Uterus (tissue), 4 donors: ENCODE data around the gene KIF2A. TPM values are rescaled to one million over a fixed set of nuclear protein-coding genes. Genes with fewer than 3 reads are reported as not detected.

Experiments
- DNase-seq, 2 donors: peaks; one replicate each; pipeline ENCODE4 v3.0.0-alpha.2; 2019 to 2020
- H3K27ac ChIP-seq, 2 donors: fragments of 200-600 bp; sonication (generic); 1 replicate in 1 of 2; 2 replicates in 1 of 2; pipeline ENCODE4 v1.5.1; 2016 to 2018
- H3K27me3 ChIP-seq, 2 donors: fragments of 200-600 bp; sonication (generic); one replicate each; pipeline ENCODE4 v1.5.1; 2018 to 2019; ENCODE audit warnings: control low read depth in 1 of 2
- H3K36me3 ChIP-seq, 2 donors: fragments of 200-600 bp; sonication (generic); one replicate each; pipeline ENCODE4 v1.5.1; 2019; ENCODE audit warnings: control low read depth in 1 of 2
- H3K4me1 ChIP-seq, 2 donors: fragments of 200-600 bp; sonication (generic); one replicate each; pipeline ENCODE4 v1.5.1; 2018 to 2019; ENCODE audit warnings: control low read depth in 1 of 2
- H3K4me3 ChIP-seq, 2 donors: fragments of 200-600 bp; sonication (generic); 1 replicate in 1 of 2; 2 replicates in 1 of 2; pipeline ENCODE4 v1.5.1; 2018 to 2019; ENCODE audit warnings: mild to moderate bottlenecking in 1 of 2
- H3K9me3 ChIP-seq, 2 donors: fragments of 200-600 bp; sonication (generic); one replicate each; pipeline ENCODE4 v1.5.1; 2019; ENCODE audit warnings: control low read depth in 1 of 2
- POLR2A ChIP-seq, 2 donors: fragments of 450-650 bp; IDR thresholded peaks; one replicate each; pipeline ENCODE4 v1.6.1; 2016; ENCODE audit warnings: antibody characterized with exemption in 2 of 2, mild to moderate bottlenecking in 1 of 2, moderate library complexity in 1 of 2
- intact Hi-C: fragments of 100-400 bp; cut with DNase I; formaldehyde crosslinking; loops from one replicate; pipeline ENCODE4 v1.15.1; 2023; ENCODE audit warnings: low total_unique reads
- total RNA-seq, 4 donors: library from RNA; depleted of rRNA in 3 of 4; stranded (reverse); fragments of >200 nt in 3 of 4; gene quantifications; one replicate each; pipeline versions ENCODE4 v1.1.0 to v1.2.4, GENCODE V29; 2014 to 2023
- TF ChIP-seq, protein P1 (sequence below), 4 experiments: fragments of 200-600 bp in 2 of 4; fragments of 450-650 bp in 2 of 4; sonication (generic) in 2 of 4; IDR thresholded peaks; one replicate each; pipeline ENCODE4 v1.5.1; 2016 to 2019; ENCODE audit warnings: antibody characterized with exemption in 4 of 4, mild to moderate bottlenecking in 2 of 4, moderate library complexity in 1 of 4
- donor health status: DM: yes; HTN: yes; CAD: no.

Gene KIF2A
- total RNA-seq, 4 donors from 2014 or later, result 32.8 to 116 (median 39.4) TPM

DNA sequence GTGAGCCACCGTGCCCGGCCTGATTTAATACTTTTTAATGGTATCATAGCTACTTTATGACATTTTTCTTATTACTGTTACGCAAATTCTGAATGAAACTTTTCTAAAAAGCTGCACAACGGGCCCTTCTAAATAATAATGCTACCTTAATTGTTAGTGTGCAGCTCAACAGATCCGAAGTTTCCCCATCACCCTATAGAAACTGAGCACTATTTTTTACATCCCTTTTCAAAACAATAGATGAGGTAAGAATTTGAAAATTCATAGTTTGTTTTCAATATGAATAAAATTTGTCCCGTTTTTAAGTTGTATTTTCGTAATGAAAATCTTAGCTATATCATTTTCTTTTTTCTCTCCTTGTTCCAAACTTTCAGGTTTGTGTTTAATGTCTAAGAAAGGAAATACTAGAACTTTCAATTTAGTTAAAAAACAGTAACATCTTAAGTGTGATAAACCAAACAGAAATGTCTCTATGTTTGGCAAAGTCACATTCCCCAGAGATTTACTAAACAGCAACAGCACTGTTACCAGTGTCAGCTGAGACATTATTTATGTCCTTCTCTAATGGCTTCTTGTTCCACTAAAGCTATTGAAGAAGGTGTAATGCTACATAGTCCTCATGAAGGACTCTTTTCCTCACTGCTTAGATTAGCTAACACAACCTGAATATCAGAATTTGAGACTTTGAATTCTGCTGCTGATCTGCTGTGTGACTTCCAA, 22.9 kb downstream of the KIF2A start:
- no peak overlapping the region for H3K27ac ChIP-seq
- no peaks in the 10 kb centered on the region for H3K9me3 ChIP-seq
- no peaks in the 10 kb centered on the region for H3K27me3 ChIP-seq
- TF ChIP-seq POLR2A (IDR thresholded peaks at IDR 0.05), result no peak
- no peaks in the 10 kb centered on the region for H3K4me1 ChIP-seq
- intact Hi-C loops, result no loop called here
- no peak overlapping the region for H3K4me3 ChIP-seq
- H3K36me3 ChIP-seq, result no peaks in the 10 kb centered on the region
- DNase-seq, result no peak

DNA sequence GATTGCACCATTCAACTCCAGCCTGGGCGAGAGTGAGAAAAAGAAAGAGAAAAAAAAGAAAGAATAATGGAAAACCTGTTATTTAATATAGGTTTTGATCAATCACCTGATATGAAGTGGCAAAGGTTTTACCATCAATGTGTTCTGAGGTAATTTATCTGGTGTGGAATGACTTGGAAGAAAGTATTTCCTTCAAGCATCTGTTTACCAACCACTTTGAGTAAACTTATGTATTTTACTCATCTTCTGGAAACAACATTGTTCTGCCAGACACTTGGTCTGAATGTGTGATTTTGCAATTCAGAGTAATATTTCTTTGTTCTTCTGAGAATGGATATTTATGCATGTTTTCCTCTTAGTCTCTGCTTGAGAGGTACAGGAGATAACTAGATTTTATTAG, 24.3 kb downstream of the KIF2A start:
- Histone ChIP-seq H3K4me1 (no peaks in the 10 kb centered on the region), H3K36me3 (no peaks in the 10 kb centered on the region), H3K4me3 (no peak overlapping the region), H3K9me3 (no peaks in the 10 kb centered on the region), H3K27me3 (no peaks in the 10 kb centered on the region), H3K27ac (no peak overlapping the region)
- DNase-seq, result no peak
- intact Hi-C loops, result no loop called here
- no peak for TF ChIP-seq POLR2A (IDR thresholded peaks at IDR 0.05)
- TF ChIP-seq, protein P1, sequence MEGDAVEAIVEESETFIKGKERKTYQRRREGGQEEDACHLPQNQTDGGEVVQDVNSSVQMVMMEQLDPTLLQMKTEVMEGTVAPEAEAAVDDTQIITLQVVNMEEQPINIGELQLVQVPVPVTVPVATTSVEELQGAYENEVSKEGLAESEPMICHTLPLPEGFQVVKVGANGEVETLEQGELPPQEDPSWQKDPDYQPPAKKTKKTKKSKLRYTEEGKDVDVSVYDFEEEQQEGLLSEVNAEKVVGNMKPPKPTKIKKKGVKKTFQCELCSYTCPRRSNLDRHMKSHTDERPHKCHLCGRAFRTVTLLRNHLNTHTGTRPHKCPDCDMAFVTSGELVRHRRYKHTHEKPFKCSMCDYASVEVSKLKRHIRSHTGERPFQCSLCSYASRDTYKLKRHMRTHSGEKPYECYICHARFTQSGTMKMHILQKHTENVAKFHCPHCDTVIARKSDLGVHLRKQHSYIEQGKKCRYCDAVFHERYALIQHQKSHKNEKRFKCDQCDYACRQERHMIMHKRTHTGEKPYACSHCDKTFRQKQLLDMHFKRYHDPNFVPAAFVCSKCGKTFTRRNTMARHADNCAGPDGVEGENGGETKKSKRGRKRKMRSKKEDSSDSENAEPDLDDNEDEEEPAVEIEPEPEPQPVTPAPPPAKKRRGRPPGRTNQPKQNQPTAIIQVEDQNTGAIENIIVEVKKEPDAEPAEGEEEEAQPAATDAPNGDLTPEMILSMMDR (IDR thresholded peaks at IDR 0.05), result no peak

DNA sequence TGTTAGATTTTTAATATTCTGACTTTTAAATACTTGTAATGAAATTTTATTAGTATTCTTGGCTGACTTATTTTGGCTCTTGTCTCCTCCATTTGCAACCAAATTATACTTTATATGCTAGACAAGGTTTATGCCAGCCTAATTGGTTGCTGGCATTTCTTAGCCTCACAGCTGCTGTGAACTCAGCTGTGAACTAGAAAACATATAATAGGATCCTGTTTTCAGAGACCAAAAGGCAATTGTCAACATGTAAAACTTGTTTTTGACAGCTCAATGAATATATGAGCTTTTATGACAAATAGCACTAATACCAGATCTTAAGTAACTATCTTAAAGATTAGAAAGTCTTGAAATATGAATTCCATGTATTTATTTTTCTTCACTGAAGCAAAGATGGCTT, 25.9 kb downstream of the KIF2A start:
- H3K9me3 ChIP-seq, result no peaks in the 10 kb centered on the region
- intact Hi-C loops, result no loop called here
- DNase-seq, result no peak
- TF ChIP-seq, protein P1 (IDR thresholded peaks at IDR 0.05), result no peak
- no peak for TF ChIP-seq POLR2A (IDR thresholded peaks at IDR 0.05)
- H3K4me3 ChIP-seq, result no peak overlapping the region
- H3K4me1 ChIP-seq, result no peaks in the 10 kb centered on the region
- no peaks in the 10 kb centered on the region for H3K27me3 ChIP-seq
- no peaks in the 10 kb centered on the region for H3K36me3 ChIP-seq
- no peak overlapping the region for H3K27ac ChIP-seq

DNA sequence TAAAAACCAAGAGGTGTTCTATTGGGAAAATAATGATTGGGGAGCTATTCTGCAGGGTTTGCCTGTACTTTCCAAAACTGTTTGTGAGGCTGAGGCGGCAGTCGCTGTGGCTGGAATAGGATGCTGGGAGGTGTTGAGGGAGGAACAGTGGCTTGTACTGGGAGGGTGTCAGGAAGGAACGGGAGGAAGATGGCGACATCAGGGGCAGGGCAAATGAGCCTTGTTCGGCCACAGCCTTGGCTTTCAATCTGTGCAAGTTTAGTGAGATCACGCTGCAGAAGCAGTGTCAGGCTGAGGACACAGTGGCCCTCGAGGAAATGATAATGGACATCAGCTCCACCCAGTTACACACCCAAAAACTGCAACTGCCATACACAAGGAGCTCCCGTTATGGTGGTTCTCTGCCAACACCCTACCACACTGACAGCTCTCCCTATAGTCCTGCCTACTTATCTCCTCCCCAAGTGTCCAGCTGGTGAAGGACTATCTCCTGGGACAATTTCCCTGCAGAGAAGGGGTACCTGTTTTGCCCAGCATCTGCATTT, 27.3 kb downstream of the KIF2A start:
- H3K9me3 ChIP-seq, result no peaks in the 10 kb centered on the region
- intact Hi-C loops, result no loop called here
- no peaks in the 10 kb centered on the region for H3K36me3 ChIP-seq
- DNase-seq, result no peak
- TF ChIP-seq POLR2A (IDR thresholded peaks at IDR 0.05), result no peak
- TF ChIP-seq, protein P1 (IDR thresholded peaks at IDR 0.05), result no peak
- H3K27me3 ChIP-seq, result no peaks in the 10 kb centered on the region
- H3K27ac ChIP-seq, result no peak overlapping the region
- H3K4me1 ChIP-seq, result no peaks in the 10 kb centered on the region
- no peak overlapping the region for H3K4me3 ChIP-seq

DNA sequence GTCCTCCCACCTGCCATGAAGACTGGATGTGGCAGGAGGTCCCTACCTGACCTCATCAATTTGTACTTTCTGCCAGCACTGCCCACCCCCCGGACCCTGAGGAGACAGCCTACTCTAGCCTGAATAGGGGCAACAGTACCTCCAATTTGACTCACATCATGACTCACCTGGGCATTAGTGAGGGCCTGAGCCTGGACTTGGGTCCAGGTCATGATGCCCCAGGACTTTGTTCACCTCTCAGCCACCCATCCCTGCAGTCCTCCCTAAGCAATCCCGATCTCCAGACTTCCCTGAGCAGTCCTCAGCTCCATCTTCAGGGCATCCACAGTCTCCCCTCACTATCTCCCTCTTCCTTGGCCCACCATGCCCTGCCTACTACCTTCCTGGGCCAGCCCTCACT, 28.1 kb downstream of the KIF2A start:
- no peaks in the 10 kb centered on the region for H3K36me3 ChIP-seq
- intact Hi-C loops, result no loop called here

More for the DNA sequence above, 28.1 kb downstream of the KIF2A start:
- H3K4me3 ChIP-seq, result no peak overlapping the region
- H3K27ac ChIP-seq, result no peak overlapping the region
- no peaks in the 10 kb centered on the region for H3K4me1 ChIP-seq
- H3K9me3 ChIP-seq, result no peaks in the 10 kb centered on the region
- DNase-seq, result no peak
- H3K27me3 ChIP-seq, result no peaks in the 10 kb centered on the region
- TF ChIP-seq, protein P1 (IDR thresholded peaks at IDR 0.05), result no peak
- TF ChIP-seq POLR2A (IDR thresholded peaks at IDR 0.05), result no peak
